K562 (cell line): Measurements from ENCODE around the gene STIM1. TPM values are rescaled to one million over a fixed set of nuclear protein-coding genes. Genes with fewer than 3 reads are reported as not detected.

Experiments
- ATF7 ChIP-seq: fragments of 450-650 bp; IDR thresholded peaks from 2 replicates; pipeline ENCODE4 v1.7.1; 2014; ENCODE audit warnings: mild to moderate bottlenecking, moderate library complexity
- ETV6 ChIP-seq, 3 experiments: fragments of 150-350 bp in 1 of 3; sonication (generic) in 1 of 3; formaldehyde crosslinking in 1 of 3; IDR thresholded peaks; 2 replicates each; pipeline versions ENCODE4 v1.6.1 to v1.8.0; 2014 to 2022; ENCODE audit warnings: borderline replicate concordance in 2 of 3, low read depth in 2 of 3, antibody characterized with exemption in 1 of 3, low read length in 1 of 3, mild to moderate bottlenecking in 1 of 3, missing genetic modification reagents in 1 of 3
- SMARCA4 ChIP-seq: fragments of 450-650 bp; IDR thresholded peaks from 2 replicates; pipeline ENCODE4 v1.6.1; 2016
- ZFP36 ChIP-seq: fragments of 150-350 bp; IDR thresholded peaks from 2 replicates; pipeline ENCODE4 v1.6.1; 2018; ENCODE audit warnings: low read length, low read depth; ENCODE audit not compliant: partially characterized antibody
- polyA plus RNA-seq, 8 experiments: library from polyadenylated mRNA; depleted of rRNA in 4 of 8; stranded (reverse) in 5 of 8; unstranded in 3 of 8; fragments of >200 nt; fragmentation: Nextera tagmentation in 2 of 8; fragmentation: Illumina TruSeq in 1 of 8; extraction: Ambion mirVana in 2 of 8; extraction: Trizol in 1 of 8; gene quantifications; 2 replicates each; pipeline versions ENCODE4 v1.2.1 to v1.2.3, GENCODE V29; 2011 to 2014; ENCODE audit warnings: inconsistent platforms in 1 of 8, missing spikeins in 1 of 8
- total RNA-seq, 7 experiments: library from RNA; depleted of rRNA in 6 of 7; stranded (reverse); fragments of >200 nt in 6 of 7; fragmentation: Illumina TruSeq in 2 of 7; extraction: Trizol in 2 of 7; gene quantifications; 2 replicates each; pipeline versions ENCODE4 v1.2.1 to v1.2.3, GENCODE V29; 2011 to 2021; ENCODE audit warnings: low replicate concordance in 1 of 7
- TF ChIP-seq, protein P1 (sequence below): fragments of 450-650 bp; conservative IDR thresholded peaks from 2 replicates; pipeline ENCODE4 v1.6.1; 2016; ENCODE audit warnings: missing genetic modification characterization, low read depth, mild to moderate bottlenecking, missing compliant biosample characterization, moderate library complexity
- TF ChIP-seq, protein P2 (sequence below): fragments of 450-650 bp; IDR thresholded peaks from 2 replicates; pipeline ENCODE4 v1.6.1; 2016; ENCODE audit warnings: mild to moderate bottlenecking, moderate library complexity
- TF ChIP-seq, protein P3 (sequence below), 2 experiments: fragments of 150-350 bp in 1 of 2; IDR thresholded peaks; 2 replicates each; pipeline ENCODE4 v1.6.1; 2012 to 2016; ENCODE audit warnings: low read depth in 2 of 2, low read length in 2 of 2, mild to moderate bottlenecking in 1 of 2, moderate library complexity in 1 of 2

Gene STIM1
- total and polyA plus RNA-seq, 9 of the 15 experiments (the other 6 are each of a cell fraction or from before 2014, with no cell fraction given) = 7.7 to 50.5 (median 22.5) TPM

DNA sequence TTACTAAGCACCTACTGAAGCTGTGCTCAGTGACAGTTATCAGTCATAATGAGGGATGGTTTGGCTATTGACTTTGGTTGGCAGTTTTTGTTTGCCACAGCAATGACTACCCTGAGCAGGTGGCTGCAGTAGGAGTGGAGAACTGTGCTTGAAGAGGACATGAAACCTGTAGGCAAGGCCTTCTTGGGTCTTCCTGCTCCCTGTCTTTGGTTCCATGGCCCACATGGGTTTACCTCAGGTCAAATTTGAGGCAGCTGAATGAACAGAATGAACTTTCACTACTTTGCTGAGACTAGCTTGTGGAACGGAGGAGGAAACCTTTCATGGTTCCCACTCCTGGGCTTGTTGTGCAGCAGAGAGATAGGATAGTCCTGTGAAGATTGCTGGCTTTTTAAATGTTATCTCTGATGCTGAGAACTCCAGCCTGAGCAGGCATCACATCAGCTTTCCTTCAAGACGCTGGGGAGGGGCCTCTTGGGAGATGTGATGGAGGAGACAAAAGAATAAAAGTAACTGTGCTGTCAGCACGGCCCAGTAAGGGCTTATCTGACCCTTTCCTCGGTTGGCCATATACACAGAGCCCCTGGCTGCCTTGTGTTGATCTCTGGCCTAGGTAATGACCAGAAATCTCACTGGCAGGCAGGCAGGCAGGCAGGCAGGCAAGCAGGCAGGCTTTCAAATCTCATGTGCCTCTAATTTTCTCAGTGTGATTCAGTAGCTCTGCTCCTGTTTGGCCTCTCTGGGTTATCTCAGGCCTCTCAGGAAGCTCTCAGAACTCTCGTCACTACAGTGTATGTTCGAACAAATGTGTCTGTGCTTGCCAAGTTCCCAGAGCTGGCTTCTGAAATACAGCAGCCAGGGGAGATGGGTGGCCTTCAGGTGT, 12.0 kb downstream of the STIM1 start (continued):
- TF ChIP-seq, protein P1, sequence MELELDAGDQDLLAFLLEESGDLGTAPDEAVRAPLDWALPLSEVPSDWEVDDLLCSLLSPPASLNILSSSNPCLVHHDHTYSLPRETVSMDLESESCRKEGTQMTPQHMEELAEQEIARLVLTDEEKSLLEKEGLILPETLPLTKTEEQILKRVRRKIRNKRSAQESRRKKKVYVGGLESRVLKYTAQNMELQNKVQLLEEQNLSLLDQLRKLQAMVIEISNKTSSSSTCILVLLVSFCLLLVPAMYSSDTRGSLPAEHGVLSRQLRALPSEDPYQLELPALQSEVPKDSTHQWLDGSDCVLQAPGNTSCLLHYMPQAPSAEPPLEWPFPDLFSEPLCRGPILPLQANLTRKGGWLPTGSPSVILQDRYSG = 0 out of 2 replicates have a peak, but pooled peaks have one; percentile 8
- TF ChIP-seq ETV6 (IDR thresholded peaks at IDR 0.05; ENCODE audit: borderline replicate concordance in 1 of 2, low read depth in 2 of 2, low read length in 1 of 2) = no peak; a peak in 1 of 4 replicates
- TF ChIP-seq ETV6 (CRISPR knock-in tag; IDR thresholded peaks at IDR 0.05; ENCODE audit: borderline replicate concordance) = no peak
- peak; percentile 86 for TF ChIP-seq ZFP36
- TF ChIP-seq, protein P2, sequence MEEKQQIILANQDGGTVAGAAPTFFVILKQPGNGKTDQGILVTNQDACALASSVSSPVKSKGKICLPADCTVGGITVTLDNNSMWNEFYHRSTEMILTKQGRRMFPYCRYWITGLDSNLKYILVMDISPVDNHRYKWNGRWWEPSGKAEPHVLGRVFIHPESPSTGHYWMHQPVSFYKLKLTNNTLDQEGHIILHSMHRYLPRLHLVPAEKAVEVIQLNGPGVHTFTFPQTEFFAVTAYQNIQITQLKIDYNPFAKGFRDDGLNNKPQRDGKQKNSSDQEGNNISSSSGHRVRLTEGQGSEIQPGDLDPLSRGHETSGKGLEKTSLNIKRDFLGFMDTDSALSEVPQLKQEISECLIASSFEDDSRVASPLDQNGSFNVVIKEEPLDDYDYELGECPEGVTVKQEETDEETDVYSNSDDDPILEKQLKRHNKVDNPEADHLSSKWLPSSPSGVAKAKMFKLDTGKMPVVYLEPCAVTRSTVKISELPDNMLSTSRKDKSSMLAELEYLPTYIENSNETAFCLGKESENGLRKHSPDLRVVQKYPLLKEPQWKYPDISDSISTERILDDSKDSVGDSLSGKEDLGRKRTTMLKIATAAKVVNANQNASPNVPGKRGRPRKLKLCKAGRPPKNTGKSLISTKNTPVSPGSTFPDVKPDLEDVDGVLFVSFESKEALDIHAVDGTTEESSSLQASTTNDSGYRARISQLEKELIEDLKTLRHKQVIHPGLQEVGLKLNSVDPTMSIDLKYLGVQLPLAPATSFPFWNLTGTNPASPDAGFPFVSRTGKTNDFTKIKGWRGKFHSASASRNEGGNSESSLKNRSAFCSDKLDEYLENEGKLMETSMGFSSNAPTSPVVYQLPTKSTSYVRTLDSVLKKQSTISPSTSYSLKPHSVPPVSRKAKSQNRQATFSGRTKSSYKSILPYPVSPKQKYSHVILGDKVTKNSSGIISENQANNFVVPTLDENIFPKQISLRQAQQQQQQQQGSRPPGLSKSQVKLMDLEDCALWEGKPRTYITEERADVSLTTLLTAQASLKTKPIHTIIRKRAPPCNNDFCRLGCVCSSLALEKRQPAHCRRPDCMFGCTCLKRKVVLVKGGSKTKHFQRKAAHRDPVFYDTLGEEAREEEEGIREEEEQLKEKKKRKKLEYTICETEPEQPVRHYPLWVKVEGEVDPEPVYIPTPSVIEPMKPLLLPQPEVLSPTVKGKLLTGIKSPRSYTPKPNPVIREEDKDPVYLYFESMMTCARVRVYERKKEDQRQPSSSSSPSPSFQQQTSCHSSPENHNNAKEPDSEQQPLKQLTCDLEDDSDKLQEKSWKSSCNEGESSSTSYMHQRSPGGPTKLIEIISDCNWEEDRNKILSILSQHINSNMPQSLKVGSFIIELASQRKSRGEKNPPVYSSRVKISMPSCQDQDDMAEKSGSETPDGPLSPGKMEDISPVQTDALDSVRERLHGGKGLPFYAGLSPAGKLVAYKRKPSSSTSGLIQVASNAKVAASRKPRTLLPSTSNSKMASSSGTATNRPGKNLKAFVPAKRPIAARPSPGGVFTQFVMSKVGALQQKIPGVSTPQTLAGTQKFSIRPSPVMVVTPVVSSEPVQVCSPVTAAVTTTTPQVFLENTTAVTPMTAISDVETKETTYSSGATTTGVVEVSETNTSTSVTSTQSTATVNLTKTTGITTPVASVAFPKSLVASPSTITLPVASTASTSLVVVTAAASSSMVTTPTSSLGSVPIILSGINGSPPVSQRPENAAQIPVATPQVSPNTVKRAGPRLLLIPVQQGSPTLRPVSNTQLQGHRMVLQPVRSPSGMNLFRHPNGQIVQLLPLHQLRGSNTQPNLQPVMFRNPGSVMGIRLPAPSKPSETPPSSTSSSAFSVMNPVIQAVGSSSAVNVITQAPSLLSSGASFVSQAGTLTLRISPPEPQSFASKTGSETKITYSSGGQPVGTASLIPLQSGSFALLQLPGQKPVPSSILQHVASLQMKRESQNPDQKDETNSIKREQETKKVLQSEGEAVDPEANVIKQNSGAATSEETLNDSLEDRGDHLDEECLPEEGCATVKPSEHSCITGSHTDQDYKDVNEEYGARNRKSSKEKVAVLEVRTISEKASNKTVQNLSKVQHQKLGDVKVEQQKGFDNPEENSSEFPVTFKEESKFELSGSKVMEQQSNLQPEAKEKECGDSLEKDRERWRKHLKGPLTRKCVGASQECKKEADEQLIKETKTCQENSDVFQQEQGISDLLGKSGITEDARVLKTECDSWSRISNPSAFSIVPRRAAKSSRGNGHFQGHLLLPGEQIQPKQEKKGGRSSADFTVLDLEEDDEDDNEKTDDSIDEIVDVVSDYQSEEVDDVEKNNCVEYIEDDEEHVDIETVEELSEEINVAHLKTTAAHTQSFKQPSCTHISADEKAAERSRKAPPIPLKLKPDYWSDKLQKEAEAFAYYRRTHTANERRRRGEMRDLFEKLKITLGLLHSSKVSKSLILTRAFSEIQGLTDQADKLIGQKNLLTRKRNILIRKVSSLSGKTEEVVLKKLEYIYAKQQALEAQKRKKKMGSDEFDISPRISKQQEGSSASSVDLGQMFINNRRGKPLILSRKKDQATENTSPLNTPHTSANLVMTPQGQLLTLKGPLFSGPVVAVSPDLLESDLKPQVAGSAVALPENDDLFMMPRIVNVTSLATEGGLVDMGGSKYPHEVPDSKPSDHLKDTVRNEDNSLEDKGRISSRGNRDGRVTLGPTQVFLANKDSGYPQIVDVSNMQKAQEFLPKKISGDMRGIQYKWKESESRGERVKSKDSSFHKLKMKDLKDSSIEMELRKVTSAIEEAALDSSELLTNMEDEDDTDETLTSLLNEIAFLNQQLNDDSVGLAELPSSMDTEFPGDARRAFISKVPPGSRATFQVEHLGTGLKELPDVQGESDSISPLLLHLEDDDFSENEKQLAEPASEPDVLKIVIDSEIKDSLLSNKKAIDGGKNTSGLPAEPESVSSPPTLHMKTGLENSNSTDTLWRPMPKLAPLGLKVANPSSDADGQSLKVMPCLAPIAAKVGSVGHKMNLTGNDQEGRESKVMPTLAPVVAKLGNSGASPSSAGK = 0 out of 2 replicates have a peak, but pooled peaks have one; percentile 25
- TF ChIP-seq, protein P3, sequence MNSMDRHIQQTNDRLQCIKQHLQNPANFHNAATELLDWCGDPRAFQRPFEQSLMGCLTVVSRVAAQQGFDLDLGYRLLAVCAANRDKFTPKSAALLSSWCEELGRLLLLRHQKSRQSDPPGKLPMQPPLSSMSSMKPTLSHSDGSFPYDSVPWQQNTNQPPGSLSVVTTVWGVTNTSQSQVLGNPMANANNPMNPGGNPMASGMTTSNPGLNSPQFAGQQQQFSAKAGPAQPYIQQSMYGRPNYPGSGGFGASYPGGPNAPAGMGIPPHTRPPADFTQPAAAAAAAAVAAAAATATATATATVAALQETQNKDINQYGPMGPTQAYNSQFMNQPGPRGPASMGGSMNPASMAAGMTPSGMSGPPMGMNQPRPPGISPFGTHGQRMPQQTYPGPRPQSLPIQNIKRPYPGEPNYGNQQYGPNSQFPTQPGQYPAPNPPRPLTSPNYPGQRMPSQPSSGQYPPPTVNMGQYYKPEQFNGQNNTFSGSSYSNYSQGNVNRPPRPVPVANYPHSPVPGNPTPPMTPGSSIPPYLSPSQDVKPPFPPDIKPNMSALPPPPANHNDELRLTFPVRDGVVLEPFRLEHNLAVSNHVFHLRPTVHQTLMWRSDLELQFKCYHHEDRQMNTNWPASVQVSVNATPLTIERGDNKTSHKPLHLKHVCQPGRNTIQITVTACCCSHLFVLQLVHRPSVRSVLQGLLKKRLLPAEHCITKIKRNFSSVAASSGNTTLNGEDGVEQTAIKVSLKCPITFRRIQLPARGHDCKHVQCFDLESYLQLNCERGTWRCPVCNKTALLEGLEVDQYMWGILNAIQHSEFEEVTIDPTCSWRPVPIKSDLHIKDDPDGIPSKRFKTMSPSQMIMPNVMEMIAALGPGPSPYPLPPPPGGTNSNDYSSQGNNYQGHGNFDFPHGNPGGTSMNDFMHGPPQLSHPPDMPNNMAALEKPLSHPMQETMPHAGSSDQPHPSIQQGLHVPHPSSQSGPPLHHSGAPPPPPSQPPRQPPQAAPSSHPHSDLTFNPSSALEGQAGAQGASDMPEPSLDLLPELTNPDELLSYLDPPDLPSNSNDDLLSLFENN (IDR thresholded peaks at IDR 0.05; ENCODE audit: low read depth in 2 of 2, low read length in 2 of 2) = no peak
- peak; percentile 83 for TF ChIP-seq SMARCA4
- peak; percentile 70 for TF ChIP-seq ATF7
